ENCODE data around the gene GPX4.

Gene GPX4

GRCh38 chr19:1084024-1084868, 19.5 kb upstream of the GPX4 start:
- DNase-seq (ENCODE audit: low read depth in 3 of 3): no peak

- DNase-seq (ENCODE audit: low read depth in 3 of 3): no peak
Measured at GRCh38 chr19:1085053-1085658, 18.6 kb upstream of the GPX4 start.

GRCh38 chr19:1085676-1086442, 17.9 kb upstream of the GPX4 start:
- no peak for DNase-seq (ENCODE audit: low read depth in 3 of 3)

- DNase-seq (ENCODE audit: low read depth in 3 of 3): no peak
Measured at GRCh38 chr19:1086613-1087012, 17.2 kb upstream of the GPX4 start.

GRCh38 chr19:1087813-1088415, 15.9 kb upstream of the GPX4 start:
- DNase-seq (ENCODE audit: low read depth in 3 of 3): no peak

GRCh38 chr19:1088416-1089010, 15.3 kb upstream of the GPX4 start:
- no peak for DNase-seq (ENCODE audit: low read depth in 3 of 3)

- DNase-seq (ENCODE audit: low read depth in 3 of 3): no peak
Measured at GRCh38 chr19:1089126-1089771, 14.5 kb upstream of the GPX4 start.

- no peak for DNase-seq (ENCODE audit: low read depth in 3 of 3)
Measured at GRCh38 chr19:1089891-1090290, 13.9 kb upstream of the GPX4 start.

GRCh38 chr19:1090731-1091543, 12.9 kb upstream of the GPX4 start:
- DNase-seq (ENCODE audit: low read depth in 3 of 3): no peak

GRCh38 chr19:1091544-1092175, 12.1 kb upstream of the GPX4 start:
- DNase-seq (ENCODE audit: low read depth in 3 of 3): no peak

- no peak for DNase-seq (ENCODE audit: low read depth in 3 of 3)
Measured at GRCh38 chr19:1093330-1093729, 10.5 kb upstream of the GPX4 start.

- DNase-seq (ENCODE audit: low read depth in 3 of 3): no peak
Measured at GRCh38 chr19:1093811-1094553, 9.8 kb upstream of the GPX4 start.

- no peak for DNase-seq (ENCODE audit: low read depth in 3 of 3)
Measured at GRCh38 chr19:1094655-1094977, 9.2 kb upstream of the GPX4 start.

- DNase-seq (ENCODE audit: low read depth in 3 of 3): peak; percentile 97 to 99 (median 97)
Measured at GRCh38 chr19:1094978-1095701, 8.7 kb upstream of the GPX4 start, which contains the start of gene POLR2E. Gene POLR2E, minus strand, starts transcription at chr19:1095375. Its CDS starts 60 bp downstream, at chr19:1095315.

- no peak for DNase-seq (ENCODE audit: low read depth in 3 of 3)
Measured at GRCh38 chr19:1097810-1098176, 6.0 kb upstream of the GPX4 start.

GRCh38 chr19:1098177-1099051, 5.4 kb upstream of the GPX4 start:
- DNase-seq (ENCODE audit: low read depth in 3 of 3): no peak

- no peak for DNase-seq (ENCODE audit: low read depth in 3 of 3)
Measured at GRCh38 chr19:1101337-1101698, 2.5 kb upstream of the GPX4 start.
